OCI-LY7 (cell line): ENCODE measurements around the gene RAD51B. TPM values are rescaled to one million over a fixed set of nuclear protein-coding genes. Genes with fewer than 3 reads are reported as not detected.

Experiments
- BruUV-seq: library from RNA; stranded (reverse); fragments of 400-500 nt; replicated peaks from 2 replicates; lab custom pipeline; 2021; lab: Mats Ljungman, UMichigan
- CTCF ChIA-PET: fragments of 300-600 bp; sonication (Branson Sonifier 250); formaldehyde crosslinking; loops from one replicate; lab custom pipeline; 2022; ENCODE audit warnings: antibody characterized with exemption; ENCODE audit not compliant: unreplicated experiment; lab: Charles Lee
- POLR2A ChIA-PET: fragments of 300-600 bp; sonication (Branson Sonifier 250); formaldehyde crosslinking; loops from one replicate; lab custom pipeline; 2022; ENCODE audit warnings: antibody characterized with exemption; lab: Charles Lee
- DNase-seq: peaks from one replicate; pipeline ENCODE4 v3.0.0-alpha.2; 2015; ENCODE audit warnings: low spot score
- H2AFZ ChIP-seq: fragments of 200-600 bp; sonication (generic), shearing (Covaris generic); 2 replicates; pipeline ENCODE4 v1.6.1; 2014; ENCODE audit warnings: mild to moderate bottlenecking, antibody characterized with exemption, low read length, moderate library complexity
- H3K27ac ChIP-seq: fragments of 200-600 bp; sonication (generic); 2 replicates; pipeline ENCODE4 v1.5.1; 2014; ENCODE audit warnings: mixed run types, low read depth, mild to moderate bottlenecking, moderate library complexity, low read length, inconsistent platforms; ENCODE audit not compliant: poor library complexity, severe bottlenecking
- H3K36me3 ChIP-seq: fragments of 200-600 bp; sonication (generic); 2 replicates; pipeline ENCODE4 v1.6.1; 2014; ENCODE audit warnings: mild to moderate bottlenecking, antibody characterized with exemption, low read length, moderate library complexity, mixed read lengths; ENCODE audit not compliant: insufficient read depth
- H3K4me1 ChIP-seq: fragments of 200-600 bp; sonication (generic); 2 replicates; pipeline ENCODE4 v1.5.1; 2014; ENCODE audit warnings: mild to moderate bottlenecking, low read length; ENCODE audit not compliant: insufficient read depth, poor library complexity, severe bottlenecking
- H3K4me2 ChIP-seq: fragments of 200-600 bp; sonication (generic); 2 replicates; pipeline ENCODE4 v1.6.1; 2014; ENCODE audit warnings: mild to moderate bottlenecking, low read length
- H3K4me3 ChIP-seq: fragments of 200-600 bp; sonication (generic); 2 replicates; pipeline ENCODE4 v1.5.1; 2014; ENCODE audit warnings: mild to moderate bottlenecking, low read depth, low read length; ENCODE audit not compliant: poor library complexity, severe bottlenecking
- H3K79me2 ChIP-seq: fragments of 200-600 bp; sonication (generic); 2 replicates; pipeline ENCODE4 v1.6.1; 2016; ENCODE audit warnings: low read depth, mild to moderate bottlenecking, low read length, moderate library complexity, mixed read lengths; ENCODE audit not compliant: insufficient read depth
- H3K9me2 ChIP-seq: fragments of 200-600 bp; sonication (generic); 2 replicates; pipeline ENCODE4 v1.6.1; 2016; ENCODE audit warnings: mild to moderate bottlenecking, low read length, mixed read lengths; ENCODE audit not compliant: insufficient read depth
- H3K9me3 ChIP-seq: fragments of 200-600 bp; sonication (generic); 2 replicates; pipeline ENCODE4 v1.6.1; 2014; ENCODE audit warnings: mild to moderate bottlenecking, mixed run types, low read length, mixed read lengths
- H4K20me1 ChIP-seq: fragments of 200-600 bp; sonication (generic); 2 replicates; pipeline ENCODE4 v1.6.1; 2014; ENCODE audit warnings: mild to moderate bottlenecking, antibody characterized with exemption, low read length, moderate library complexity, mixed read lengths; ENCODE audit not compliant: insufficient read depth
- CTCF ChIP-seq: fragments of 200-600 bp; sonication (generic); conservative IDR thresholded peaks from 2 replicates; pipeline ENCODE4 v1.5.1; 2014; ENCODE audit warnings: mild to moderate bottlenecking, antibody characterized with exemption, low read length, moderate library complexity, mixed read lengths
- EZH2phosphoT487 ChIP-seq: fragments of 200-600 bp; sonication (generic); IDR thresholded peaks from 2 replicates; pipeline ENCODE4 v1.6.1; 2018; ENCODE audit warnings: low read depth, borderline replicate concordance, mild to moderate bottlenecking, mixed run types, antibody characterized with exemption, low read length, moderate library complexity, mixed read lengths
- intact Hi-C: fragments of 100-400 bp; cut with micrococcal nuclease; formaldehyde crosslinking; loops from one replicate; pipeline ENCODE4 v1.10.0; 2022; ENCODE audit not compliant: unreplicated experiment
- total RNA-seq, 2 experiments: library from RNA; depleted of rRNA in 1 of 2; stranded (reverse); fragments of >200 nt in 1 of 2; shearing (Covaris generic) in 1 of 2; gene quantifications; 2 replicates each; pipeline ENCODE4 v1.2.3, GENCODE V29; 2014 to 2022

The RAD51B gene
- total RNA-seq, 2 experiments from 2014 or later: 41.4 to 89.9 TPM

- H3K36me3 ChIP-seq: no peaks in the 10 kb centered on the region
- peaks cover 5% of the 10 kb centered on the region; the same call in 1 of the 2 replicates for H3K9me3 ChIP-seq
- no peak for DNase-seq
- H4K20me1 ChIP-seq: no peaks in the 10 kb centered on the region
- BruUV-seq: no TSS peak
- no peak overlapping the region for H3K27ac ChIP-seq
- H3K9me2 ChIP-seq: no peaks in the 10 kb centered on the region
- no peak overlapping the region for H3K4me3 ChIP-seq
- no peak overlapping the region for H2AFZ ChIP-seq
- no peak overlapping the region for H3K4me2 ChIP-seq
- intact Hi-C loops: no loop called here
- TF ChIP-seq EZH2phosphoT487 (no peak), CTCF (no peak)
- ChIA-PET POLR2A (interaction anchor here (1.5 kb wide), 1 partner anchor 12 kb away, joined by 6 read pairs; no protein-coding TSS in a partner anchor), CTCF (no interaction called here)
- peaks cover 25% of the 10 kb centered on the region for H3K4me1 ChIP-seq
- no peaks in the 10 kb centered on the region for H3K79me2 ChIP-seq
These were observed 925.0 kb downstream of the RAD51B start for GRCh38 chr14:68744613-68745012.

DNA sequence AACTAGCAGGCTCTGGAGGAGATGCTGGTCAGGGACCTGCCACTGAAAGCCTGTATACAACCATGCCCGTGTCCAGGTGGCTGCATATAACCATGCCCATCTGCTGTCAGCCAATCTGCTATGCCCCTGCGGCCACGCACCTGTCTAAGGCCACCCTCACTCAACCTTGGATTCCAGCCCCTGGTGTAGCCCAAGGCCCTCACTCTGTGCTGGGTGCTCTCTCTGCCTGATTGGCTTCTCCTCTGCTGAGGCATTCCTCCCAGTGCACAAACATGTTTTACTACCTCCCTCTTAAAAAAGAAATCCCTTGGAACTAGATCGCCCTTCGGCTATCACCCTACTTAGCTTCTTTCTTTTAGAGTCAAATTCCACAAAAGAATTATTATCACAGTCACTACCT lies 927.8 kb downstream of the RAD51B start:
- Histone ChIP-seq H4K20me1 (no peaks in the 10 kb centered on the region), H3K27ac (no peak overlapping the region), H3K9me3 (no peaks in the 10 kb centered on the region), H3K4me1 (peaks cover 10% of the 10 kb centered on the region), H3K79me2 (no peaks in the 10 kb centered on the region), H3K9me2 (no peaks in the 10 kb centered on the region), H3K36me3 (no peaks in the 10 kb centered on the region), H3K4me3 (no peak overlapping the region), H3K4me2 (no peak overlapping the region), H2AFZ (no peak overlapping the region)
- ChIA-PET CTCF (no interaction called here), POLR2A (no interaction called here)
- TF ChIP-seq EZH2phosphoT487: no peak
- TF ChIP-seq CTCF: no peak
- intact Hi-C loops: no loop called here
- no TSS peak for BruUV-seq
- DNase-seq: no peak

DNA sequence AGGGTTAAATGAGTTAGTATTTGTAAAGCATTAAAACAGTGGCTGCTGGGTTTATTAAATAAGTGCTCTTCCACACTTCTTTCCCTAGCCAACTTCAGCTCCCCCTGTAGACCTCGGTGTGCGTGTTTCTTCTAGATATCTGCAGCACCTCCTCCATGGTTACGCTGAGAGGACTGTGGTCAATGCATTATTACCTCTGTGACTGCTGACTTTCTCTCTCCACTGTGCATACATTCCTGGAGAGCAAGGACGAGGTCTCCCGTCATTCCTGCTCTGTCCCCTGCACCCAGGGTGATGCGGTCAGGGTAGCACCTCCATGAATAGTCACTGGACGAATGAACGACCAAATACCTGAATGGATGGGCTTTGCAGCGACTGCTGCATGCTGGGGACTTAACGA lies 928.7 kb downstream of the RAD51B start:
- CTCF ChIA-PET: no interaction called here
- H3K9me2 ChIP-seq: no peaks in the 10 kb centered on the region
- H3K4me2 ChIP-seq: no peak overlapping the region
- H3K9me3 ChIP-seq: no peaks in the 10 kb centered on the region
- DNase-seq: no peak
- no peak overlapping the region for H3K4me3 ChIP-seq
- no peak overlapping the region for H3K27ac ChIP-seq
- H3K4me1 ChIP-seq: peaks cover 2% of the 10 kb centered on the region
- no peaks in the 10 kb centered on the region for H3K36me3 ChIP-seq
- TF ChIP-seq EZH2phosphoT487: no peak
- no peak for TF ChIP-seq CTCF
- intact Hi-C loops: no loop called here
- POLR2A ChIA-PET: no interaction called here
- H3K79me2 ChIP-seq: no peaks in the 10 kb centered on the region
- H4K20me1 ChIP-seq: no peaks in the 10 kb centered on the region
- BruUV-seq: no TSS peak
- no peak overlapping the region for H2AFZ ChIP-seq
